ENCODE measurements around the gene GSTM2.

DNA sequence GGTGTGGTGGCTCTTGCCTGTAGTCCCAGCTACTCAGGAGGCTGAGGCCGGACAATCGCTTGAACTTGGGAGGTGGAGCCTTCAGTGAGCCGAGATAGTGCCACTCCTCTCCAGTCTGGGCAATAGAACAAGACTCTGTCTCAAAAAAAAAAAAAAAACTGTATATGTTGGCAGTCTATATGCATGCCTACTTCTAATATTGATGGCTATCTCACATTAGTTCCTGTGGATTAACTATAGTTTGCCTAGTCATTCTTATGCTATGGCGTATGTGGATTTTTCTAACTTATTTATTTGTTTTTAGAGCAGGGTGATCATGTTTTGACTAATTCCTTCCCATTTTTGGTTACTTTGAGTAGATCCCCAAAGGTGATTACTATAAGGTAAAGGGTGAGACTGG is 29.2 kb downstream of the GSTM2 start:
- TF ChIP-seq CTCF (tag by site-specific recombination; IDR thresholded peaks at IDR 0.05) (no peak), ZNF121 (tag by site-specific recombination; IDR thresholded peaks at IDR 0.05) (no peak), ZBTB20 (tag by site-specific recombination; IDR thresholded peaks at IDR 0.05) (no peak)

All from HEK293 (cell line).